ENCODE measurements around the gene ICAM3. TPM values are rescaled to one million over a fixed set of nuclear protein-coding genes. Genes with fewer than 3 reads are reported as not detected.

ICAM3 gene
- total RNA-seq, 4 donors from 2014 or later, result 3.8 to 10.2 (median 5.1) TPM

DNA sequence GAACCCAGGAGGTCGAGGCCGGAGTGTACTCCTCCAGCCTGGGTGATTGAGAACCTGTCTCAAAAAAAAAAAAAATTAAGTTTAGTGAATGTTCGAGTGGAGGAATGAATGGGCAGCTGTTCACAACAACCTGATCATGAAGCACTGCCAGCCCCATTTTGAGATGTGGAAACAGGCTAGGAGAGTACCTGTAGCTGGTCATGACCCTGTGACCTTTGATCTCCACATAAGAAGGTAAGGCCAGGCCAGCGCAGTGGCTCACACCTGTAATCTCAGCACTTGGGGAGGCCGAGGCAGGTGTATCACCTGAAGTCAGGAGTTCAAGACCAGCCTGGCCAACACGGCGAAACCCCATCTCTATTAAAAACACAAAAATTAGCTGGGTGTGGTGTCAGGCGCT lies 13.7 kb downstream of the ICAM3 start:
- intact Hi-C loops (cut with DNase I; ENCODE audit: low total_unique reads), result no loop called here
- DNase-seq (ENCODE audit: low spot score in 2 of 2), result no peak
- 92 to 94% methylated on average over 8 of the region's 8 CpGs for WGBS, 2 donors
- H3K4me3 ChIP-seq (ENCODE audit: low read depth, poor library complexity, severe bottlenecking), result no peak overlapping the region
- TF ChIP-seq, protein P1, sequence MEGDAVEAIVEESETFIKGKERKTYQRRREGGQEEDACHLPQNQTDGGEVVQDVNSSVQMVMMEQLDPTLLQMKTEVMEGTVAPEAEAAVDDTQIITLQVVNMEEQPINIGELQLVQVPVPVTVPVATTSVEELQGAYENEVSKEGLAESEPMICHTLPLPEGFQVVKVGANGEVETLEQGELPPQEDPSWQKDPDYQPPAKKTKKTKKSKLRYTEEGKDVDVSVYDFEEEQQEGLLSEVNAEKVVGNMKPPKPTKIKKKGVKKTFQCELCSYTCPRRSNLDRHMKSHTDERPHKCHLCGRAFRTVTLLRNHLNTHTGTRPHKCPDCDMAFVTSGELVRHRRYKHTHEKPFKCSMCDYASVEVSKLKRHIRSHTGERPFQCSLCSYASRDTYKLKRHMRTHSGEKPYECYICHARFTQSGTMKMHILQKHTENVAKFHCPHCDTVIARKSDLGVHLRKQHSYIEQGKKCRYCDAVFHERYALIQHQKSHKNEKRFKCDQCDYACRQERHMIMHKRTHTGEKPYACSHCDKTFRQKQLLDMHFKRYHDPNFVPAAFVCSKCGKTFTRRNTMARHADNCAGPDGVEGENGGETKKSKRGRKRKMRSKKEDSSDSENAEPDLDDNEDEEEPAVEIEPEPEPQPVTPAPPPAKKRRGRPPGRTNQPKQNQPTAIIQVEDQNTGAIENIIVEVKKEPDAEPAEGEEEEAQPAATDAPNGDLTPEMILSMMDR (IDR thresholded peaks at IDR 0.05), result no peak
- TF ChIP-seq POLR2A (IDR thresholded peaks at IDR 0.05), result no peak

DNA sequence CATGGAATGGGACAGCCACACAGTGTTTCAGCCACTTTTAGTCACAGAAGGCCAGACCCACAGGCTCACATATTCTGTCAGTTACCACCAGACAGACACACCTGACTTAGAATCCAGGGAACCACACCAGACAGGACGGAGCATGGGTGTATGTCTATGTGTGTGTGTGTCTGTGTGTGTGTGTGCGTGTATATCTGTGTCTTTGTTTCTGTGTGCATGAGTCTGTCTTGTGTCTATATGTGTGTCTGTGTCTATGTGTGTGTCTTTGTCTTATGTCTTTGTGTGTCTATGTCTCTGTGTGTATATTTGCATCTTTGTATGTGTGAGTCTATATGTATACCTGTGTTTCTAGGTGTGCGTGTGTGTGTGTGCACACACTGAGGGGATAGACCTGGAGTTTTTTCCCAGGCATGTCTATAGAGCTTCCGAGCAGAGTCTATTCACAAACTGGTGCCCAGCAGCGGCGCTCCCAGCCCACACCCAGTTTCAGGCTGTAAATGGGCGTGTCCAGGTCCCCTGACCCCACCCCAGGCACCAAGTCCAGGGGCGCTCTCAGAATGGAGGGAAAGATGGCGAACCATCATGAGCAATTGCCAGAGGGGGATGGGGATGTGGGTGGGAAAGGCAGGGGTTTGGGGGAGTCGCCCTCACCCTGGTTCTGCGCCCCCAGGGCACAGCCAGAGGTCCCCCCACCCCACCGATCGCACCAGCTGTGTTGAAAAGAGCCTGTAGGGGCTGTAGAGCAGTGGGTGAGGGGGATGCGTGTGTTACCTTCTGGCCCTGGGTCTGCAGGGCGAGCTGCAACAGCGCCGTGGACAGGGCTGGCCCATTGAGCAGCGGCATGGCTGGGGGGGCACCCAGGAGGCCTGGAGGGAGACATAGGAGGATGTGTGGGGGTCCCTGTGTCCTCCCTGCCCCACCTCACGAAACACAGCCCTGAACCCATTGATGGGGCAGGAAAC lies 17.3 kb downstream of the ICAM3 start:
- intact Hi-C loops (cut with DNase I; ENCODE audit: low total_unique reads), result no loop called here
- DNase-seq (ENCODE audit: low spot score in 2 of 2), result no peak
- no peak for TF ChIP-seq POLR2A (IDR thresholded peaks at IDR 0.05)
- TF ChIP-seq, protein P1 (IDR thresholded peaks at IDR 0.05), result no peak

DNA sequence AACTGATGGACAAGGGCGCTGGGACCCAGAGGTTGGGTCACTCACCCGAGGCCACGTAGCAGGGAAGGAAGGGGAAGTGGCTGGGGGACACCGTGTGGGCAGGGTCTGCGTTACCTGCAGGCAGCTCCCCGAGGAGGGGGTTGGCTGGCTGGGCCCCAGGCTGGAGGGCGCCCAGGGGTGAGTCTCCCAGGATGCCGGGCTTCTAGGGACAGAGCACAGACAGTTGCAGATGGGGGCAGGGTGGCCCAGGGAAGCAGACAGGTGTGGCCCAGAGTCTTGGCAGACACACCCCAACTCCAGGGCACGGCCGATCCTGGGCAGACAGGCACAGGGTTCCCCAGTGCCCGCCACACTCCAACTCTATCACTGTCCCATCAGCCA lies 18.0 kb downstream of the ICAM3 start:
- intact Hi-C loops (cut with DNase I; ENCODE audit: low total_unique reads), result no loop called here
- WGBS, 2 donors, result 59 to 88% methylated on average over 4 to 11 of the region's 11 CpGs
- H3K4me3 ChIP-seq (ENCODE audit: low read depth, poor library complexity, severe bottlenecking), result no peak overlapping the region
- DNase-seq (ENCODE audit: low spot score in 2 of 2), result no peak
- TF ChIP-seq, protein P1 (IDR thresholded peaks at IDR 0.05), result no peak

More for the DNA sequence above, 17.3 kb downstream of the ICAM3 start:
- no peak overlapping the region for H3K4me3 ChIP-seq (ENCODE audit: low read depth, poor library complexity, severe bottlenecking)
- WGBS, 2 donors, result 89 to 93% methylated on average over 13 to 18 of the region's 19 CpGs

DNA sequence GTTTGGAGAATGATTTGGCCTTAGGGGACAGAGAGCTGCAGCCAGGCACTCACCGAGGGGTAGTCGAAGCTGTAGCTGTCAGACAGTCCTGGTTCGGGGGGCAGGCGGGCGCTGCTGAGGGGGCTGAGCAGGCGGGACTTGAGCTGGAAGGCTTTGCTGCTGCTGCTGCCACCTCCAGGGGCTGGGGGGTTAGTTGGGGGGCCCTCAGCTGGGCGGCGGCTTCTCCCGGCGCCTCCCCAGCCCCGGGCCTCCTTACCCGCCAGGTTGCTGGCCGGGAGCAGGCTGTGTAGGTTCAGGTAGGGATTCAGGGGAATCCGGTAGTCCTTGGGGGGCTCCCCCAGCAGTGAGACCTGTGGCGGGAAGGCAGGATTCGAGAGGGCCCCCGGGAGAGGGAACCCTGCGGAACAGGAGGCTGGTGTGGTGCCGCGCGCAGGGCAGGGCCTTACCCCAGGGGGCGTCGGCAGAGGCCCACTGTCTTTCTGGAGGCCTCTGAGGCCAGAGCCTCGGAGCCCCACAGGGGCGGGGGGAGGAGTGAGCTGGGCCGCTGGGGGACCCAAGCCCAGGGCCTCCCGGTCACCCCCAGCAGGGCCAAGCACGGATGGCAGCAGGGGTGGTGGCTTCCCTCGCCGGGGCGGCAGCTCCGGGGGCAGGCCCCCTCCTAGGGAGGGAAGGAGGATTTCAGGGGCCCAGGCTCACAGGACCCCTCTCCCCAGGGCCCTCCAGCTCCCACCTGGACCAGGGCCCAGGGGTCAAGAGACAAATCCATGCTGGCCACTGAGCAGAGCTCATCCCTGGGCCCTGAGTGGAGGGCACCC lies 18.6 kb downstream of the ICAM3 start:
- no peak overlapping the region for H3K4me3 ChIP-seq (ENCODE audit: low read depth, poor library complexity, severe bottlenecking)
- DNase-seq (ENCODE audit: low spot score in 2 of 2), result no peak
- WGBS, 2 donors, result 88 to 94% methylated on average over 22 to 27 of the region's 32 CpGs
- intact Hi-C loops (cut with DNase I; ENCODE audit: low total_unique reads), result no loop called here
- TF ChIP-seq, protein P1 (IDR thresholded peaks at IDR 0.05), result no peak
- no peak for TF ChIP-seq POLR2A (IDR thresholded peaks at IDR 0.05)

DNA sequence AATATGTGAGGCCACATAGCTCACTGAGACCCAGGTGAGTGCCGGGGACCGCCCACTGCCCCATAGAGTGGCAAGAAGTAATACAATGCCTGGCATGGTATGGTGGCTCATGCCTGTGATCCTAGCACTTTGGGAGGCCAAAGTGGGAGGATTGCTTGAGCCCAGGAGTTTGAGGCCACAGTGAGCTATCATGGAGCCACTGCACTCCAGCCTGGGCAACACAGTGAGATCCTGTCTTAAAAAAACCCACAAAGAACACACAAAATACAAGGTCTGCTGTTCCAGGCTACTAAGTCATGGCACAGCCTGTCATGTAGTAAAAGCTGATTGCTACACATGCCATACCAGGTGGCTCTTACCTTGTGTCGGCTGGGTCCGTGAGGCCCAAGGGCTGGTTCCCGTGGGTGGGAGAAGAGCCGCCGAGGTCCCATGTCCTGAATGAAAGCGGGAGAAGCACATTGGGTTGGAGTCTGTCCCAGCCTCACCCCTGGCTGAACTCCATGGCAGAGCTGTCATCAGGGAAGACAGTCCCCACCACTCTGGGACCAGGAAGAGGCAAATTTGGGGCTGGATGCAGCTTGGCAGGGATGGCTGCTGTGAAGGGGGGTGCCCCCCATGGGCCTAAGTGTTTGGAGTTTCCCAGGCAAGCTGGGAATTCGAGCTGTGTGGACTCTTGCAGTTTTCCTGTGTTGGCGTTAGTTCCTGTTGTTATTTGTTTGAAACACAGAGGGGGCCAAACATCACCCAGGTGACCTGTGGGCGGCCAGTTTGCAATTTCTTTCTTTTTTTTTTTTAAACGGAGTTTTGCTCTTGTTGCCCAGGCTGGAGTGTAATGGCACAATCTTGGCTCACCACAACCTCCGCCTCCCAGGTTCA lies 20.4 kb downstream of the ICAM3 start:
- intact Hi-C loops (cut with DNase I; ENCODE audit: low total_unique reads), result no loop called here
- H3K4me3 ChIP-seq (ENCODE audit: low read depth, poor library complexity, severe bottlenecking), result no peak overlapping the region
- no peak for DNase-seq (ENCODE audit: low spot score in 2 of 2)
- no peak for TF ChIP-seq POLR2A (IDR thresholded peaks at IDR 0.05)
- TF ChIP-seq, protein P1 (IDR thresholded peaks at IDR 0.05), result no peak
- 85 to 90% methylated on average over 13 of the region's 13 CpGs for WGBS, 2 donors
